Stimulated activated CD4-positive, alpha-beta T cell treated with anti-CD3 and anti-CD28 coated beads, Interleukin-2, amount 100 ng/mL, for 4 hours (primary cell): ENCODE results near the gene FXR2.
A peak's percentile ranks its signal among the peaks of the same experiment; 100 is the strongest.

Experiments
- DNase-seq: peaks from one replicate; pipeline ENCODE4 v3.0.0-alpha.2; 2020; ENCODE audit warnings: low read depth

The FXR2 gene

GRCh38 chr17:7570351-7570750 lies 44.3 kb downstream of the FXR2 start:
- no peak for DNase-seq

GRCh38 chr17:7569571-7569970 lies 45.1 kb downstream of the FXR2 start:
- DNase-seq = no peak

GRCh38 chr17:7563115-7563869 lies 51.4 kb downstream of the FXR2 start:
- no peak for DNase-seq

- DNase-seq = no peak
These were observed 52.5 kb downstream of the FXR2 start for GRCh38 chr17:7562208-7562605.

GRCh38 chr17:7561589-7562207 lies 53.0 kb downstream of the FXR2 start, which contains the start of gene SENP3:
SENP3 (plus strand) TSS chr17:7561919; CDS start chr17:7563077, 1,158 bp downstream.
- DNase-seq = peak; percentile 89

GRCh38 chr17:7561028-7561575 lies 53.6 kb downstream of the FXR2 start:
- DNase-seq = peak; percentile 78

- DNase-seq = no peak
These were observed 54.3 kb downstream of the FXR2 start for GRCh38 chr17:7560172-7561027.

GRCh38 chr17:7559320-7560171 lies 55.2 kb downstream of the FXR2 start:
- DNase-seq = no peak

GRCh38 chr17:7558544-7559319 lies 56.0 kb downstream of the FXR2 start, which contains the start of gene TNFSF13:
TNFSF13 (plus strand) TSS chr17:7558750; CDS start chr17:7559040, 290 bp downstream.
- DNase-seq = no peak

GRCh38 chr17:7557775-7558543 lies 56.7 kb downstream of the FXR2 start:
- DNase-seq = no peak

GRCh38 chr17:7557147-7557764 lies 57.4 kb downstream of the FXR2 start:
- DNase-seq = no peak

- no peak for DNase-seq
These were observed 58.1 kb downstream of the FXR2 start for GRCh38 chr17:7556627-7557026.

GRCh38 chr17:7555320-7555948 lies 59.3 kb downstream of the FXR2 start:
- DNase-seq = no peak

- no peak for DNase-seq
These were observed 61.3 kb downstream of the FXR2 start for GRCh38 chr17:7553356-7553755.

GRCh38 chr17:7552621-7553051 lies 62.1 kb downstream of the FXR2 start:
- no peak for DNase-seq

GRCh38 chr17:7551396-7551795 lies 63.3 kb downstream of the FXR2 start:
- DNase-seq = no peak

- no peak for DNase-seq
These were observed 64.4 kb downstream of the FXR2 start for GRCh38 chr17:7550344-7550743.

GRCh38 chr17:7549401-7550055 lies 65.2 kb downstream of the FXR2 start:
- peak; percentile 24 for DNase-seq
